ENCODE results near the gene R3HDM2. TPM values are rescaled to one million over a fixed set of nuclear protein-coding genes. Genes with fewer than 3 reads are reported as not detected.

R3HDM2 gene
- total and polyA plus RNA-seq, 7 experiments from 2014 or later, result 13.7 to 145 (median 111) TPM

DNA sequence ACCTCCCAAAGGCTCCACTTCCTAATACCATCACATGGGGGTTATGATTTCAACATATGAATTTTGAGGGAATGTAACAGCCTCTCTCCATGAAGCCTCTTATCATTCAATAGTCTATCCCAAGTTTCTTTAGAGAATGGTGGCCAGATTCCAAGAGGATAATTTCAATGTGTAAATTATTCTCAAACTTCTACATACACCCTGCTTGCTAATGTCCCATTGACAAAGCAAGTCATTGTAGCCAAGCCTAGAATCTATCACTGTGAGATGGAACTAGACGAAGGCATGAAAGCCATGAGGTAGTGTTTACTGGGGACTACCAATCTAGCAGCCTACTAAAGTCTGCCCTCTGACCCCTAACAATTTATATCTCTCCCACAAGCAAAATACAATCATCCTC lies 7.6 kb upstream of the R3HDM2 start:
- no peak overlapping the region for H3K27ac ChIP-seq (ENCODE audit: low read depth, low read length)
- Mint-ChIP-seq H3K36me3 (peaks cover 4 to 12% (median 5%) of the 10 kb centered on the region in 5 donors), H3K27ac (no peak overlapping the region), H3K9me3 (peaks cover 0 to 14% (median 6%) of the 10 kb centered on the region in 11 donors), H3K4me1 (peaks cover 0 to 6% (median 4%) of the 10 kb centered on the region in 7 donors), H3K27me3 (peaks cover 0 to 14% (median 5%) of the 10 kb centered on the region in 5 donors), H3K4me3 (no peak overlapping the region)
- H3K9me3 ChIP-seq (ENCODE audit: control insufficient read depth in 2 of 3, low read length in 3 of 3), result no peaks in the 10 kb centered on the region
- H3K4me1 ChIP-seq (ENCODE audit: control insufficient read depth in 2 of 2, insufficient read depth in 2 of 2, low read length in 2 of 2), result no peaks in the 10 kb centered on the region
- no peak overlapping the region for H3K4me3 ChIP-seq (ENCODE audit: low read length)
- CTCF ChIA-PET, result no interaction called here
- no peak for DNase-seq
- intact Hi-C loops (cut with micrococcal nuclease), result no loop called here
- no peaks in the 10 kb centered on the region for H3K27me3 ChIP-seq (ENCODE audit: control insufficient read depth in 2 of 2, insufficient read depth in 2 of 2, low read length in 2 of 2)
- no peak for ATAC-seq
- POLR2A ChIA-PET, result no interaction called here
- no peaks in the 10 kb centered on the region for H3K36me3 ChIP-seq (ENCODE audit: control insufficient read depth in 2 of 3, insufficient read depth in 3 of 3, low read length in 3 of 3)

DNA sequence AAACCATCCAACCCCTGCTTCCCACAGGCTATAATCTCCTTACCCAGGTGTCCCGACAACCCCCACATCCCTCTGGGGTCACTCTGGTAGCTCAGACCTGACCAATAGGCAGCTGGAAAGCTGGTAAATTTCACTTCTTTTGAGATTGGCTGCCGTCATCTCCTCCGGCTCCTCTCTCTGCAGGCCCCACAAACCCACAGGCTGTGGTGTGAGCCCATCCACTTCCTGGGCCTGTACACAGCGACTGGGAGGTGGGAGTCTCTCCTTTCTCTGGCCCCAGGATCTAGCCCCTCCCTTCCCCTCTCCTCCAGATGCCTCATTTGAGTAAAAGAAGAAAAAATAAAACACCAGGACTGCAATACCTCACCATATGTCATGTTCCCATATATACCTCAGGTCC lies 4.5 kb upstream of the R3HDM2 start:
- no peaks in the 10 kb centered on the region for H3K9me3 ChIP-seq (ENCODE audit: control insufficient read depth in 2 of 3, low read length in 3 of 3)
- H3K27ac ChIP-seq (ENCODE audit: low read depth, low read length), result no peak overlapping the region
- H3K27me3 Mint-ChIP-seq, result peaks cover 0 to 8% (median 0%) of the 10 kb centered on the region in 5 donors
- H3K36me3 ChIP-seq (ENCODE audit: control insufficient read depth in 2 of 3, insufficient read depth in 3 of 3, low read length in 3 of 3), result no peaks in the 10 kb centered on the region
- no peak overlapping the region for H3K4me3 ChIP-seq (ENCODE audit: low read length)
- intact Hi-C loops (cut with micrococcal nuclease), result no loop called here
- DNase-seq (no peak), ATAC-seq (no peak)
- H3K27ac Mint-ChIP-seq, result peak overlapping the region in 5 of 9 donors; percentile 4 to 65 (median 18)
- H3K27me3 ChIP-seq (ENCODE audit: control insufficient read depth in 2 of 2, insufficient read depth in 2 of 2, low read length in 2 of 2), result no peaks in the 10 kb centered on the region
- H3K36me3 Mint-ChIP-seq, result no peaks in the 10 kb centered on the region
- peaks cover 0 to 3% (median 0%) of the 10 kb centered on the region in 11 donors for H3K9me3 Mint-ChIP-seq
- H3K4me3 Mint-ChIP-seq, result peak overlapping the region in 1 of 10 donors; percentile 8
- peaks cover 8 to 19% (median 16%) of the 10 kb centered on the region in 7 donors for H3K4me1 Mint-ChIP-seq
- H3K4me1 ChIP-seq (ENCODE audit: control insufficient read depth in 2 of 2, insufficient read depth in 2 of 2, low read length in 2 of 2), result peaks cover 4 to 5% of the 10 kb centered on the region in 2 donors
- POLR2A ChIA-PET, result interaction anchor here (1.3 kb wide), 1 partner anchor 24 kb away, joined by 5 read pairs; no protein-coding TSS in a partner anchor
- CTCF ChIA-PET, result interaction anchor here (1.0 kb wide), 1 partner anchor 24 kb away, joined by 6 read pairs; the partner anchor contains the start of gene GLI1

DNA sequence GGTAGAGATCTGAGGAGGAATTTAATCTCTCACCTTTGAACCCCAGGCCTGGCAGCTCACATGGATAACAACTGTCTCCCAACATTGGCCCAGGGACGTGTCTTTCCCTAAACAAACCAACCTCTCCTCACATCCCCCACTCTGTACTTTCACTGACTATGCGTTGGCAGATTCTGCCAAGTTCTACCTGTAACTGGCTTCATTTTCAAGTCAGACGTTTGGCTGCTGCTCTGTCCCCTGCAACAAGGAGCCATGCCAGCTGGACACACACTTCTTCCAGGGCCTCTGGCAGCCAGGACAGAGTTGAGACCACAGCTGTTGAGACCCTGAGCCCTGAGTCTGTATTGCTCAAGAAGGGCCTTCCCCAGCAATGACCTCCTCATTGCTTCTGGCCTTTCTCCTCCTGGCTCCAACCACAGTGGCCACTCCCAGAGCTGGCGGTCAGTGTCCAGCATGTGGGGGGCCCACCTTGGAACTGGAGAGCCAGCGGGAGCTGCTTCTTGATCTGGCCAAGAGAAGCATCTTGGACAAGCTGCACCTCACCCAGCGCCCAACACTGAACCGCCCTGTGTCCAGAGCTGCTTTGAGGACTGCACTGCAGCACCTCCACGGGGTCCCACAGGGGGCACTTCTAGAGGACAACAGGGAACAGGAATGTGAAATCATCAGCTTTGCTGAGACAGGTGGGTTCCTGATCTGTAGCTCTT lies 3.8 kb upstream of the R3HDM2 start, which contains the start of gene INHBC:
Gene INHBC (plus strand): TSS at position 268 of the 707 bp plus-strand sequence. CDS start 103 bp downstream, at position 371.
- Histone ChIP-seq H3K4me1 (ENCODE audit: control insufficient read depth in 2 of 2, insufficient read depth in 2 of 2, low read length in 2 of 2) (peaks cover 8 to 10% of the 10 kb centered on the region in 2 donors), H3K27ac (ENCODE audit: low read depth, low read length) (no peak within 1 kb of the TSS), H3K9me3 (ENCODE audit: control insufficient read depth in 2 of 3, low read length in 3 of 3) (no peaks in the 10 kb centered on the region), H3K27me3 (ENCODE audit: control insufficient read depth in 2 of 2, insufficient read depth in 2 of 2, low read length in 2 of 2) (no peaks in the 10 kb centered on the region), H3K4me3 (ENCODE audit: low read length) (no peak within 1 kb of the TSS), H3K36me3 (ENCODE audit: control insufficient read depth in 2 of 3, insufficient read depth in 3 of 3, low read length in 3 of 3) (no peaks in the 10 kb centered on the region)
- DNase-seq (no peak), ATAC-seq (no peak)
- H3K27me3 Mint-ChIP-seq, result peaks cover 0 to 4% (median 0%) of the 10 kb centered on the region in 5 donors
- peaks cover 0 to 4% (median 0%) of the 10 kb centered on the region in 11 donors for H3K9me3 Mint-ChIP-seq
- intact Hi-C loops (cut with micrococcal nuclease), result loop anchor here (5.0 kb wide), 2 partner anchors 1167 to 1332 kb away; partner anchors contain the start of genes COQ10A (in 1 of the 2) and PA2G4 (in 1 of the 2)
- POLR2A ChIA-PET, result interaction anchor here (1.3 kb wide), 1 partner anchor 24 kb away, joined by 5 read pairs; no protein-coding TSS in a partner anchor
- H3K4me1 Mint-ChIP-seq, result peaks cover 13 to 25% (median 22%) of the 10 kb centered on the region in 7 donors
- H3K4me3 Mint-ChIP-seq, result peak within 1 kb of the TSS in 1 of 10 donors; percentile 8
- H3K36me3 Mint-ChIP-seq, result no peaks in the 10 kb centered on the region
- H3K27ac Mint-ChIP-seq, result peak within 1 kb of the TSS in 5 of 9 donors; percentile 4 to 65 (median 18)
- CTCF ChIA-PET, result interaction anchor here (1.0 kb wide), 1 partner anchor 24 kb away, joined by 6 read pairs; the partner anchor contains the start of gene GLI1

DNA sequence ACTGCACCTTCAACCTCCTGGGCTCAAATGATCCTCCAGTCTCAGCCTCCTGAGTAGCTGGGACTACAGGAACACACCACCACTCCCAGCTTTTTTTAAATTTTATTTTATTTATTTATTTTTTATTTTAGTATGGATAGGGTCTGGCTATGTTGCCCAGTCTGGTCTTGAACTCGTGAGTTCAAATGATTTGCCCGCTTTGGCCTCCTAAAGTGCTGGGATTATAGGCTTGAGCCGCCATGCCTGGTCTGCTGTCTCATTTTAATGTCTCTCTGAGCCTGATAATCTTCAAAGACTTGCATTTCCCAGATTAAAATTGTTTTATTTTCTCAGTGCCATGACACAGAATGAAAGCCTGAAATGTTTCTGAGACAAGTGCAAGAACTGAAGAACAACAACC lies 2.5 kb upstream of the R3HDM2 start:
- DNase-seq (no peak), ATAC-seq (no peak)
- Mint-ChIP-seq H3K9me3 (peaks cover 0 to 4% (median 0%) of the 10 kb centered on the region in 11 donors), H3K27ac (no peak overlapping the region), H3K36me3 (no peaks in the 10 kb centered on the region), H3K4me1 (peaks cover 20 to 35% (median 28%) of the 10 kb centered on the region in 7 donors), H3K27me3 (no peaks in the 10 kb centered on the region), H3K4me3 (no peak overlapping the region)
- no peak overlapping the region for H3K27ac ChIP-seq (ENCODE audit: low read depth, low read length)
- H3K9me3 ChIP-seq (ENCODE audit: control insufficient read depth in 2 of 3, low read length in 3 of 3), result no peaks in the 10 kb centered on the region
- H3K4me3 ChIP-seq (ENCODE audit: low read length), result no peak overlapping the region
- CTCF ChIA-PET, result interaction anchor here (2.1 kb wide), 1 partner anchor 25 kb away, joined by 11 read pairs; the partner anchor contains the start of gene GLI1
- H3K4me1 ChIP-seq (ENCODE audit: control insufficient read depth in 2 of 2, insufficient read depth in 2 of 2, low read length in 2 of 2), result peaks cover 8 to 17% of the 10 kb centered on the region in 2 donors
- H3K36me3 ChIP-seq (ENCODE audit: control insufficient read depth in 2 of 3, insufficient read depth in 3 of 3, low read length in 3 of 3), result no peaks in the 10 kb centered on the region
- POLR2A ChIA-PET, result interaction anchor here (0.6 to 0.7 kb wide), 2 partner anchors 49 to 203 kb away, joined by 3 read pairs; no protein-coding TSS in a partner anchor
- intact Hi-C loops (cut with micrococcal nuclease), result loop anchor here (5.0 kb wide), 2 partner anchors 1166 to 1331 kb away; partner anchors contain the start of genes COQ10A (in 1 of the 2) and PA2G4 (in 1 of the 2)
- H3K27me3 ChIP-seq (ENCODE audit: control insufficient read depth in 2 of 2, insufficient read depth in 2 of 2, low read length in 2 of 2), result no peaks in the 10 kb centered on the region

DNA sequence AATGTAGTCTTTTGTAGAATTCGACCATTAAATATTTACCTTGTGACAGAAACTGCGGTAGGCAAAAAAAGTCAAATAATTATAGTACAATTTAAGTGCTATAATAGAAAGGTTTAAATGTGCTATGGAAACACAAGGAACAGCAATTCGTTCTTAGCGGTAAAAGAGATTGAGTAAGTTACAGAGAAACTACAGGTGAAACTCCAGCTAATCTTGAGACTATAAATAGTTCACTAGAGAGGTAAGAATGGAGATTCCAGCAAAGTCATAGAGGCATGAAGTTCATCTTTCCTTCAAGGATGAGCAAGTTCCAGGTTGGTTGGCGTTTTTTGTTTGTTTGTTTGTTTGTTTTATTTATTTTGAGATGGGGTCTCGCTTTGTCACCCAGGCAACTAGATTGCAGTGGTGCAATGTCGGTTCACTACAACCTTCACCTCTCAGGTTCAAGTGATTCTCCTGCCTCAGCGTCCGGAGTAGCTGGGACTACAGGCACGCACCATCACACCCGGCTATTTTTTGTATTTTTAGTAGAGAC lies 878 bp upstream of the R3HDM2 start:
- Mint-ChIP-seq H3K4me3 (peak overlapping the region; percentile 88 to 98 (median 95)), H3K9me3 (peaks cover 0 to 4% (median 0%) of the 10 kb centered on the region in 11 donors), H3K27me3 (no peaks in the 10 kb centered on the region), H3K36me3 (peaks cover 0 to 5% (median 0%) of the 10 kb centered on the region in 5 donors), H3K4me1 (peaks cover 24 to 47% (median 34%) of the 10 kb centered on the region in 7 donors), H3K27ac (peak overlapping the region; percentile 97 to 100 (median 99))
- ChIA-PET POLR2A (interaction anchor here (0.5 to 1.5 kb wide), 5 partner anchors 14 to 1126 kb away, joined by 3 to 8 read pairs (median 3); no protein-coding TSS in a partner anchor), CTCF (interaction anchor here (2.1 kb wide), 1 partner anchor 27 kb away, joined by 11 read pairs; the partner anchor contains the start of gene GLI1)
- Histone ChIP-seq H3K27ac (ENCODE audit: low read depth, low read length) (peak overlapping the region; percentile 85), H3K9me3 (ENCODE audit: control insufficient read depth in 2 of 3, low read length in 3 of 3) (no peaks in the 10 kb centered on the region), H3K27me3 (ENCODE audit: control insufficient read depth in 2 of 2, insufficient read depth in 2 of 2, low read length in 2 of 2) (no peaks in the 10 kb centered on the region), H3K36me3 (ENCODE audit: control insufficient read depth in 2 of 3, insufficient read depth in 3 of 3, low read length in 3 of 3) (no peaks in the 10 kb centered on the region), H3K4me1 (ENCODE audit: control insufficient read depth in 2 of 2, insufficient read depth in 2 of 2, low read length in 2 of 2) (peaks cover 8 to 17% of the 10 kb centered on the region in 2 donors), H3K4me3 (ENCODE audit: low read length) (peak overlapping the region; percentile 42)
- DNase-seq (no peak), ATAC-seq (no peak)
- intact Hi-C loops (cut with micrococcal nuclease), result loop anchor here (1.0 to 5.0 kb wide), 9 partner anchors 28 to 1329 kb away; partner anchors contain the start of genes GLI1 (in 2 of the 2), COQ10A (in 1 of the 2), DDIT3 (in 1 of the 2) and PA2G4 (in 1 of the 2)

Data from naive thymus-derived CD4-positive, alpha-beta T cell (primary cell).